ENCODE data around the gene MCUR1. TPM values are rescaled to one million over a fixed set of nuclear protein-coding genes. Genes with fewer than 3 reads are reported as not detected.

MCUR1 gene
- total RNA-seq, 1 donor from 2014 or later = 24.8 TPM

DNA sequence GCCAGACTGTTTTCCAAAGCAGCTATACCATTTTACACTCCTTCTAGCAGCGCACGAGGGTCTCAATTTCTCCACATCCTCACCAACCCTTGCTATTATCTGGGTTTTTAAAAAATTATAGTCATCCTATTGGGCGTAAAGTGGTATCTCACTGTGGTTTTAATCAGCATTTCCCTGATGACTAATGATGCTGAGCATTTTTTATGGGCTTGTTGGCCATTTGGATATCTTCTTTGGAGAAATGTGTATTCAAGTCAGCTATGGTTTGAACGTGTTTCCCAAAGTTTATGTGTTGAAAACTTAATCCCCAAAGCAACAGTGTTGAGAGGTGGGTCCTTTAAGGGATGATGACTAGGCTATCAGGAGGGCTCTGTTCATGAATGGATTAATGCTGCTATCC, 6.7 kb downstream of the MCUR1 start:
- TF ChIP-seq, protein P1, sequence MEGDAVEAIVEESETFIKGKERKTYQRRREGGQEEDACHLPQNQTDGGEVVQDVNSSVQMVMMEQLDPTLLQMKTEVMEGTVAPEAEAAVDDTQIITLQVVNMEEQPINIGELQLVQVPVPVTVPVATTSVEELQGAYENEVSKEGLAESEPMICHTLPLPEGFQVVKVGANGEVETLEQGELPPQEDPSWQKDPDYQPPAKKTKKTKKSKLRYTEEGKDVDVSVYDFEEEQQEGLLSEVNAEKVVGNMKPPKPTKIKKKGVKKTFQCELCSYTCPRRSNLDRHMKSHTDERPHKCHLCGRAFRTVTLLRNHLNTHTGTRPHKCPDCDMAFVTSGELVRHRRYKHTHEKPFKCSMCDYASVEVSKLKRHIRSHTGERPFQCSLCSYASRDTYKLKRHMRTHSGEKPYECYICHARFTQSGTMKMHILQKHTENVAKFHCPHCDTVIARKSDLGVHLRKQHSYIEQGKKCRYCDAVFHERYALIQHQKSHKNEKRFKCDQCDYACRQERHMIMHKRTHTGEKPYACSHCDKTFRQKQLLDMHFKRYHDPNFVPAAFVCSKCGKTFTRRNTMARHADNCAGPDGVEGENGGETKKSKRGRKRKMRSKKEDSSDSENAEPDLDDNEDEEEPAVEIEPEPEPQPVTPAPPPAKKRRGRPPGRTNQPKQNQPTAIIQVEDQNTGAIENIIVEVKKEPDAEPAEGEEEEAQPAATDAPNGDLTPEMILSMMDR (IDR thresholded peaks at IDR 0.05) = no peak
- H3K27ac Mint-ChIP-seq (ENCODE audit: unreplicated experiment) = no peak overlapping the region
- DNase-seq (ENCODE audit: extremely low spot score, unreplicated experiment) = no peak
- no peaks in the 10 kb centered on the region for H3K27me3 Mint-ChIP-seq (ENCODE audit: unreplicated experiment)
- H3K9me3 Mint-ChIP-seq (ENCODE audit: unreplicated experiment) = no peaks in the 10 kb centered on the region
- peaks cover 23% of the 10 kb centered on the region for H3K36me3 Mint-ChIP-seq (ENCODE audit: unreplicated experiment)
- peaks cover 18% of the 10 kb centered on the region for H3K4me1 Mint-ChIP-seq (ENCODE audit: unreplicated experiment)
- no peak overlapping the region for H3K4me3 Mint-ChIP-seq (ENCODE audit: unreplicated experiment)

DNA sequence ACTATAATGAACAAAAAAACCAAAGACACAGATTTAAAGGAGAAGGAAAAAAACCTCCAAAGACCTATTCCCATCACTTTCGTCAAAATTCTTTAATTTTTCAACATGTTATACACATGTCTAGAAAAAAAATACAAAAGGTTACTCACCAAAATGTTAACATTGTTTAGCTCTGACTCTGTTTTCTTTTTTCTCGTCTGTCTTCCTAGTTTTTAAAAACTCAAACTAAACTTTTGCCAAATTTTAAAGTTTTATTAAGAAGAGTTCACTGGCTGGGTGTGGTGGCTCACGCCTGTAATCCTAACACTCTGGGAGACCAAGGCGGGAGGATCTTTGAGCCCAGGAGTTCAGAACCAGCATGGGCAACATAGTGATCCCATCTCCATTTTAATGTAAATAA, 10.8 kb downstream of the MCUR1 start:
- Mint-ChIP-seq H3K4me1 (ENCODE audit: unreplicated experiment) (peaks cover 2% of the 10 kb centered on the region), H3K4me3 (ENCODE audit: unreplicated experiment) (no peak overlapping the region), H3K9me3 (ENCODE audit: unreplicated experiment) (no peaks in the 10 kb centered on the region), H3K27me3 (ENCODE audit: unreplicated experiment) (no peaks in the 10 kb centered on the region), H3K27ac (ENCODE audit: unreplicated experiment) (no peak overlapping the region), H3K36me3 (ENCODE audit: unreplicated experiment) (peaks cover 29% of the 10 kb centered on the region)
- TF ChIP-seq, protein P1 (IDR thresholded peaks at IDR 0.05) = no peak
- no peak for DNase-seq (ENCODE audit: extremely low spot score, unreplicated experiment)

GRCh38 chr6:13800615-13801014, 13.7 kb downstream of the MCUR1 start:
- Mint-ChIP-seq H3K36me3 (ENCODE audit: unreplicated experiment) (peaks cover 27% of the 10 kb centered on the region), H3K4me3 (ENCODE audit: unreplicated experiment) (no peak overlapping the region), H3K4me1 (ENCODE audit: unreplicated experiment) (peaks cover 2% of the 10 kb centered on the region), H3K9me3 (ENCODE audit: unreplicated experiment) (no peaks in the 10 kb centered on the region), H3K27me3 (ENCODE audit: unreplicated experiment) (no peaks in the 10 kb centered on the region), H3K27ac (ENCODE audit: unreplicated experiment) (no peak overlapping the region)
- TF ChIP-seq, protein P1 (IDR thresholded peaks at IDR 0.05) = no peak
- DNase-seq (ENCODE audit: extremely low spot score, unreplicated experiment) = no peak

- no peak for DNase-seq (ENCODE audit: extremely low spot score, unreplicated experiment)
- no peaks in the 10 kb centered on the region for H3K27me3 Mint-ChIP-seq (ENCODE audit: unreplicated experiment)
- H3K4me1 Mint-ChIP-seq (ENCODE audit: unreplicated experiment) = peaks cover 13% of the 10 kb centered on the region
- H3K4me3 Mint-ChIP-seq (ENCODE audit: unreplicated experiment) = no peak overlapping the region
- peaks cover 20% of the 10 kb centered on the region for H3K36me3 Mint-ChIP-seq (ENCODE audit: unreplicated experiment)
- no peak overlapping the region for H3K27ac Mint-ChIP-seq (ENCODE audit: unreplicated experiment)
- TF ChIP-seq, protein P1 (IDR thresholded peaks at IDR 0.05) = no peak
- no peaks in the 10 kb centered on the region for H3K9me3 Mint-ChIP-seq (ENCODE audit: unreplicated experiment)
These were observed 17.6 kb downstream of the MCUR1 start for GRCh38 chr6:13796781-13797180.

- Mint-ChIP-seq H3K9me3 (ENCODE audit: unreplicated experiment) (no peaks in the 10 kb centered on the region), H3K4me1 (ENCODE audit: unreplicated experiment) (peaks cover 13% of the 10 kb centered on the region), H3K4me3 (ENCODE audit: unreplicated experiment) (no peak overlapping the region), H3K27ac (ENCODE audit: unreplicated experiment) (peak overlapping the region; percentile 62), H3K36me3 (ENCODE audit: unreplicated experiment) (peaks cover 14% of the 10 kb centered on the region), H3K27me3 (ENCODE audit: unreplicated experiment) (no peaks in the 10 kb centered on the region)
- peak; percentile 90 for DNase-seq (ENCODE audit: extremely low spot score, unreplicated experiment)
- TF ChIP-seq, protein P1 (IDR thresholded peaks at IDR 0.05) = peak; percentile 96
These were observed 19.2 kb downstream of the MCUR1 start for GRCh38 chr6:13795041-13795750.

Data from osteocyte (in vitro differentiated cells).